NCI-H187 treated with DMSO at 0.1 percent for 48 hours (cell line): Measurements from ENCODE around the gene IGSF10.

Source experiments
- DNase-seq: peaks from one replicate; lab custom pipeline; 2025; lab: John Stamatoyannopoulos, UW

IGSF10 gene

DNA sequence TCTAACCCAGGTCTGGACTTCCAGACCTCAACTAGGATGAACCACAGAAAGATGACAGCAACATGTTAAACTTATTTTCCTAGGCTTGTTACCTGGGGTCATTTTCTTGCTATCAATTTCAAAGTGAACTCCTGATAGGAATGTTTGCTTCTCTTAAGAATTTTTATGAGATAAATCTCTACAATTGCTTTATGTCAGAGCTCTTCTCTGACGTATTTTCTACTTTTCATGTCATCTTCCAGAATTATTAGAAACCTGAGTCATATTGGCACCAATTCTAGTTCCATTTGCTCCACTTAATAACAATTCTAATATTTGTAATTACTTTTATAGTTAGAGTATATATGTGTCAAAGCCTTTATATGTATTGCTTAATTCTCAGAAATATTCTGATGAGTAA is 2.1 kb upstream of the IGSF10 start:
- DNase-seq, result no peak

DNA sequence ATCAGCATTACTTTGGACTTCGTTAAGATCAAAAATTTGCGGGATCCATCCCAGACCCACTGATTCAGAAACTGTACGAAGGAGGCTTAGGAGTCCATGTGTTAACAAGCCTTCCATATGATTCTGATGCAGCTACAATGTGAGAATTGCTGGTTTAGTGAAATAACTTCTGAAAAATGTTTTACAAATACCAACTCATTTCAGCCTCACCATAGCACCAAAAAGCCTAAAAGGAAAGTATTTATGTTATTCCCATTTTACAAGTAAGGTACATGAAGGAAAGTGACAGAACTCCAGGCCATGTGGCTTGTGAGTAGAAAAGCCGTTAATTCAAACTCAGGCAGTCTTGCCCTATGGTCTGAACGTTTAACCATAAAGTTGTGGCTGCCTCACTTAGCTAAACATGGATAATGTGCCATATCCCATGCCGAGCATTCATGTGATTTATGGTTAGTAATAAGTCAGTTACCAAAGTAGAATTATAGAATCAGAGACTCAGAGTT is 1.5 kb upstream of the IGSF10 start:
- DNase-seq, result no peak

DNA sequence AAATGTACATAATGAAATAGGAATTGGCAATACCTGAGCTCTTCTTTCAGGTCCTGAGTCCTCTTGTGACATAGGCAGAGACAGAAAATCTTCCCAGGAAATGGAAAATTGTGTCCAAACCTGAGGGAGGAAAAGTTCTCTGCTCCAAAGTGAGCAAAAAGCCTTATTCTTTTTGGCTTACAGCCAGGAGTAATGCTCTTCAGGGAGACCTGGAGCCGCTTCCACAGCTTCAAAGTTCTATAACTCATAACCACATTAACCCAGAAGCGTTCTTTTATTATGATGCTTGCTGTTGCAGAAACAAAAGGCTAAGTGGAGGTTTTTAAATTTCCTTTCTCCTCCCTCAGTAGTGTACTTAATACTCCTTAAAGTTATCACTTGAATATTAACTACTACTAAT is 633 bp downstream of the IGSF10 start:
- no peak for DNase-seq

DNA sequence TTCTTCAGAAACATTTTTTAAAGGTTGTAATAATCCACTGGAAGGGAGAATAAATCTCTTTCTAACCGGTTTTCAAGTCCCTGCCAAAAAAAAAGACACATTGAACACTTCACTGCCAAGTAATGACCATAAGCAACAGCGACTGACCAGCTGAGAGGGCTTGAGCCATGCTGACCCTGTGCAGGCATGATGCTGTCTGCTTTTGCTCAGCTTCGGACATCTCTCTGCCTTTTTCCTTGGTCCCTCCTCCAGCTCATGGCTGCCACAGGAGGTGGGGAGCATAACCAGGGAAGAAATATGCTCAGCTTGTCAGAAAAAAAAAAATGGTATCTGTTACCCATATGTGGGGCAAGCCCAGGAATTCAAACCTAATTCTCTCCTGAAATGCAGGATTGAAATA is 1.5 kb downstream of the IGSF10 start:
- no peak for DNase-seq

DNA sequence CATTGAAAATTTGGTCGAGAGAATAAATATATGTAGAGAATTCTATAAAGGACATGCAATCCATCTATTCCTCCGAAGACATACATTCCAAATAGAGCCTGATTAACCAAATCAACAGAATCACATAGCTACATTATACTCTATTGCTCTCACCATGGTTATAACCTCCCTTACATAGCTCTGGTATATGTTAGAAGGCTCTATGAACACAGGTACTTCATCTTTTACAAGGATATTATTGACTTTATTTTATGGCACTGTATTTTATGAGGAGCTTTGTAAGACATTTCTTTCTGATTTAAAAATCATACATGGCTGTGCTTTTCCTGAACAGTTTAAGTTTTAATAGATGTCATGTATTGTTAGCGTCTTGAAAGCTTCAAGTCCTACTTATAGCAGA is 4.8 kb downstream of the IGSF10 start:
- DNase-seq, result no peak

DNA sequence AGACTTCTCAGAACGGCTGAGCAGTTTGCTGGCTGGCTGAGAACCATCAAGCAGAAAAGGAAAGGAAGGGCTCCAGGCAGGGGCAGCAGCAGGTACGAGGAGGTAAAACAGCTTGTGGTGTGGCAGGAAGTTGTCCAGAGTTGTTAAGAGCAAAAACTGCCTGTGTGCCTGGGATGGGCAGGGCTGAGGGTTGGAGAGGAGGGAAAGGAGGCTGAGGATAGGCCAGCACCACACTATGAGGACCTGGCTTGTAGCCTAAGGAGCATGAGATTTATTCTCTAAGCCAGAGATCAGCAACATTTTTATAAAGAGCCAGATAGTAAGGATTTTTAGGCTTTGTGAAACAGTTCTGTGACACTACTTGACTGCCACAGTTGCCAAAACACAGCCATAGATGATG is 8.0 kb downstream of the IGSF10 start:
- DNase-seq, result no peak

DNA sequence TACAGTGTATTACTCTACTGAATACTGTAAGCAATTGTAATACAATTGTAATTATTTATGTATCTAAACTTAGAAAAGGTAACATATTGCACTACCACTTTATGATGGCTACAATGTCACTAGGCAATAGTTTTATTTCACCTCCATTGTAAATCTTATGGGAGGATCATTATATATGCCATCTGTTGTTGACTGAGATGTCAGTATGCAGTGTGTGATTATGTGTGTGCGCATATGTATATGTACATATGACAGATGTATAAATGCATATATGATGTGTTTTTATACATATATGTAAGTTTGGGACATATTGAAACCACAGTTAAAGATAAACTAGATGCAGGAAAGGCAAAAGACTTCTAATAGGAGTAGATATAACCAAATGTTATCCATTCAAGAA is 8.5 kb downstream of the IGSF10 start:
- no peak for DNase-seq

DNA sequence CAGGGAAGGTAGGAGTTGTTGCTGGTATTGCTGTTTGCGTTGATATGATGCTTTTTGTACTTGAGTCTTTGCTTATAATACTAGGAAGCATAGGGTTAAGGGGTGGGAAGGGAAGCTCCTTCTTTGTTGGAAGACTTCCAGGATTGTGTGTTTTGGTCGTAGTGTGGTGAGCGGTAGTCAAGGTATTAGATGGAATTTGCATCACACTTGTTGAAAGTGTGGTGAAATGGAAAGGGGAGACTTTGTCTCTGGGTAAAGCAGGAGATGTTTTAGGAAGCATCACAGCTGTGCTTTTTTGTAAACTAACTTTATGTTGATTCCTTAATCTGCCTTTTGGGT is 14.9 kb downstream of the IGSF10 start:
- no peak for DNase-seq

DNA sequence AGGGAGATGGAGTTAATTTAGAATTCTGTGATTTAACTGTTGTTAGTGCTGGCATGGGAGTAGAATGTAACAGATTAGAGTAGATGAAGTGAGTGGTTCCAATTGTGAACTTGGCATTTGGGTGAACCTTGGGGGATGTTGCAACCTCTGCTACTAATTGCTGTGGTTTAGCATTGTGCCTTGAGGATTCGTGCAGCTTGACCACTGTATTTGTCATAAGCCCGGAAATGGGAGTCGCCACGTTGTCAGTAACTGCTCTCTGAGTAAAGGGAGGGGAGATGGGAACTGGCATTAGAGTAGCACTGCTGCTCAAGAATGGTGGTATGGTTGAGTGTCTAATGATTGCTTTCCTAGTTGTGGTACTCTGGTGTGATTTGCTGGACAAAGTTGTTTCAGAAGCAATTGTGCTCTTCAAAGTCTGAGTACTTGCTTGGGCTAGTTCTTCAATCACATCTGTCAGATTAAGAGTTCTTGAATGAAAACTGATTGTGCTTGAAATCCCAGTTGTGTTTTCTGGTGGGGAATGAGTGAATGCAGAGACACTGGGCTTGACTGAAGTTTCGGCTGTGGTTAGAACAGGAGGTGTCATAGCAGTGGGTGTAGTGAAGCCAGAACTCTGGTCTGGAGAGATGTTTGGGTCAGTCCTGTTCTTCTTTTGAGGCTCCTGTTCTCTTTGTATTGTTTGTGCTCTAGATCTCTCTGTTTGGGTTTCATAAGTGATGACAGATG is 15.4 kb downstream of the IGSF10 start:
- DNase-seq, result no peak

DNA sequence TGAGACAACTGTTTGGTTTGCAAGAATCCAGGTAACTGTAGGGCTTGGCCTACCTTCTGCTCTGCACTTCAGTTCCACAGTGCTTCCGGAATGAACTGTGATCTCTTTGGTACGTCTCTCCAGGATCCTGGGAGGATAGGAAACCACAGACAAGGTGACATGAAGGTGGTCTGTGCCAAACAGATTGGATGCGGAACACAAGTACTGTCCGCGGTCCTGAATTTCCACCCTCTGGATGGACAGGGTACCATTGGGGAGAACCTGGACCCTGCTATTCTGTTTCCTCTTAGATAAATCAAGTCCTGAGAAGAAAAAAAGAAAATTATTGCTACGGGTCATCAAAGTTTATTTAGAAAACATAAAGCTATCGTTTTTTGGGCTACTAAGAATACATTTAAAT is 17.3 kb downstream of the IGSF10 start:
- no peak for DNase-seq

DNA sequence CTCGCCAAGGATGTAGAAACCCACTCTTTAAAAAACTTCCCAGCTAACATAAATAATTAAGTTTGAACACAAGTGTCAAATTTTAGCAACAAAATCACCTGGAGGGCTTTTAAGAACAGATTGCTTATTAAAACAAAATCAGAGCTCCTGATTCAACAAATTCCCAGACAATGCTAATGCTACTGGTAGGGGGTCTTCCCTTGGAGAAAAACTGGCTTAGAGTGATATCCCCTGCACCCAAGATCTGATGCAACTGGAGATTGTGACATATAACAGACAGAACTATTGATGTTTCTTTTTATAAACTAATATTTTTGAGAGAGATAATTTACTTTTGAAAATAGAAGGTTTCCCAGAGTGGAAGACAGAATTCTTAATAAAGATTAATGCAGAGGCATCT is 19.9 kb downstream of the IGSF10 start:
- no peak for DNase-seq

DNA sequence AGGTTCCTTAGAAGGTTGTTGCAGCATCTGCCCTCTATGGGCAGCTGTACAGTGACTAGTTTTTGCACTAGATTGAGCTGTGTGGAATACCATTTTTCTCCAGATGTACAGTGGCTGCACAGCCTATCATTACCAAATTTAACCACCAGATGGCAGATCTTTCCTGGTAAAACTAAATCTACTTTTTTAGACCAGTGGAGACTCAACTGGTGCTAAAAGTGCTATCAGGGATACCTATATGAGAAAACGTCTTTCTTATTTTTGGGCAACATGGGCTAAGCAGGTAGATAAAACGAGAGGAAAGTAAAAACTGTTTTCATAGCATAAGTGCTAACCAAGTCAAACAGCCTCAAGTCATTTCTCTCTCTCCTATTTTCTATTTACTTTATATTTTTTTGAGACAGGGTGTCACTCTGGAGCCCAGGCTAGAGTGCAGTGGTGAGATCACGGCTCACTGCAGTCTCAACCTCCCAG is 21.2 kb downstream of the IGSF10 start:
- no peak for DNase-seq

DNA sequence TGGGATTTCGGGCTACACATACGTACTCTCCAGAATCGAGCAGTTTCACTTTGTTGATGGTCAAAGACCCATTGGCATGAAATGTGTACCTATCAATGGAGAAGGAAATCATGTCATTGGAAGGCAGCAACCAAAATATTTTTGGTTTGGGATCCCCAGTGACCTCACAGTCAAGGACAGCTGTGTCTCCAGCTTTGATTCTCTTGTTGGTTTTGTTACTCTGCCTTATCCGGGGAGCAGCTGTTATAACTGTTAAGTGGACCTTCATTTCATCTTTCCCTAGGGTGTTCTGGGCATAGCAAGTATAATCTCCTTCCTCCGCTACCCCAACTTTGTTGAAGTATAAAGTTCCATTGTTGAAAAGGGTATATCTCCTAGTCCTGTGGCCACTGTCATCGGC is 23.0 kb downstream of the IGSF10 start:
- no peak for DNase-seq

DNA sequence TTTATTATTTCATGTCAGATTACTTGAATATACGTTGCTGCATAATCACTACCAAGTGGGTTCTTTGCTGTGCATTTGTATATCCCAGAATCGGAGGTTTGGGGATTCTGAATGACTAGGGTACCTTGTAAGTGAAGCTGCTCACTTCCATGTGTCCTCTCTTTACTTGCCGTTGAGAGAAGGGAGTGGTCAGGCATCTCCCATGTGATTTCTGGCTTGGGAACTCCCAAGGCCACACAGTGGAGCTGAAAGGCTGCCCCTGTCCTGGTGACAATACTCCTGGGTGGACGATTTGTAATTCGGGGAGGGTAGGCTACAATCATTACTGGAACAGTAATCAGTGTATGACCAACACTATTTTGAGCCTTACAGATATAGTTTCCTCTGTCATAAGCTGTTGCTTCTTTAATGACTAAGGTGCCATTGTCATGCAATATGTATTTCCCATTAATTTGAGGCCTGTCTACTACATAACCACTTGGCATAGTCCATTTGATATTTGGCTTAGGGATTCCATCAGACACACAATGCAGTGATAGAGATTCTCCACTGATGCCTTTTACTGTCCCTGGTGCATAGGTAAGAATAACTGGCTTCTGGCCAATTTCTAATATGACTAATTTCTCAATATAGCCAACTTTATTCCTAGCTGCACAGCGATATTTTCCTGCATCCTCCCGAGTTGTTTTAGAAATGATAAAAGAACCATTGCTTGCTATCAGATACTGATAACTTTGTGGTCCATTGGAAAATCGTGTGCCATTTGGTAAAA is 24.0 kb downstream of the IGSF10 start:
- no peak for DNase-seq

DNA sequence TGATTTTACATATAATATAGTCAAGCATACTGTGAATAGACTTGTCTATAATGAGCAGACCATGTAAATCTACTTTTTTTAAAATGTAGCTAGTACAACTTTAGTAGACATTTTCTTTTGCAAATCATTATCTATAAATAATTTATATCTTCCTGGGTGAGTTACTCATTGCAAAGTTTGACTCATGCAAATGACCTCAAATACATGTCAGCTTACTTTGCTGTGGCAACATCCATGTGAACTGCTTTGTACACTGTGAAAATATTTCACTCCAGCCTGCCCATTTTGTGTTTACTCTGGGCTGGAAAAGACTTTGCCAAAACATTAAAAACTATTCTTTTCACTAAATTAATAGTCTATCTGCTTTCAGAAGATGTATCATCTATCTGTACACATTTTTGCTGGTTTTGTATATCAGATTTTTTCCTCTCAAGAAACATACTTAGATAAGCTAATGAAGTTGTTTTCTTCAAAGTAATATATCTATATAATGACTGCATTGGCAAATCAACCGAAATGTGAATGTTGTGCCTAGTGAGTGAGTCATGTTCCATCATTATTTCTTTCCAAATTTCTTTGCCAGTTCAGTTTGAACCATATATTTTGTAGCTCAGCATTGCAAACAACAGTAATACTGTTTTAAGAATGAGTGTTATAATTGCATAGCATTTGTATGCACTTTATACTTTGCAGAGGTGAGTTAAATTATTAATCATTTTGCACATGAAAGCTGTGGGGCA is 26.5 kb downstream of the IGSF10 start:
- no peak for DNase-seq

DNA sequence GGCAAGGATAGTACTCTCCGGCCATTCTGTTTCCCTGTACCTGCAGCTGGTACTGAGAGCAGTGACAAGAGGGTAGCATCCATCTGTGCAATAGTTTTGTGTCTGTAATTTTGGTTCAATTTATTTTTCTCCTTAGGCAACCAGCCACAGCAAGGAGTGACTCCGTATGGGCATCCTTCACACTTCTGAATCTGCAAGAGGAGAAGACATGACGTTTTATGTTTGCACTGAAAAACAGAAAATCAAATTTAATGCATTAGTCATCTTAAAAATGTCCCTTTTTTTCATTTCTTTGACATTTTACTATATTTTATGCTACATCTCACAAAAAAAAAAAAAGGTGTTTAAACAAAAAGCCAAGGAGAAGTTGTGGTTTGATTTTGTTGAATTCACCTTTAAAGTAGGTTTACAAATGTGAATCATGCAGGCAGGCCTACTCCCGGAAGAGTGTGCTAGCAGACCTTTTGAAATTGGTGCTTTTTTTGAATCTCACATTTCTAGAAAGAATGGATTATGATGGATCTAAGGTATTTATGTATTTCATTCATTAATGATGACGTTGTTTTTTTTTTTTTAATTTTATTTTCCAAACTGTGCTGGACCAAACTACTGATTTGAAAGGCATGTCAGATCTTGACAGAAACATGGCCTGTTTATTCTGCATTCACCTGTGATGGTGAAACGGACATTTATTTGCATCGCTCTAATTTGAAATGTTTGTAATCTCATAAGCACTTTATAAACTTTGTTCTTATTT is 28.1 kb downstream of the IGSF10 start:
- no peak for DNase-seq

DNA sequence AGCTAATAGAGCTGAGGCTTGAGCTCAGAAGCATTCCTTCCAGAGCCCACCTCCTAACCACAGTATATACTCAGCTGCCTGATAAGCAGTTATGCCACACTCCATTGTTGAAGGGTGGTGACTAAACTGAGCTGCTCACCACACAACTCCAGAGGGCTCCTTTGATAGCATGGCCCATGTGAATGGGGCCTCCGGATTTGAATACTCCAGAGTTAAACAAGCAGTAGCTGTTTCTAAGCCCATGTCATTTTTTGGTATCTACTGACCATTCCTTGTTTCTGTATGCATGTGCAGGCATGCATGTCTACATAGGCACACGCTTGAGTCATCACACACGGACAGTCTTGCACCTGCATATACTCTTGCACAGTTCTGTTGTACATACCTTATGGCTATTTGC is 28.9 kb downstream of the IGSF10 start:
- no peak for DNase-seq

DNA sequence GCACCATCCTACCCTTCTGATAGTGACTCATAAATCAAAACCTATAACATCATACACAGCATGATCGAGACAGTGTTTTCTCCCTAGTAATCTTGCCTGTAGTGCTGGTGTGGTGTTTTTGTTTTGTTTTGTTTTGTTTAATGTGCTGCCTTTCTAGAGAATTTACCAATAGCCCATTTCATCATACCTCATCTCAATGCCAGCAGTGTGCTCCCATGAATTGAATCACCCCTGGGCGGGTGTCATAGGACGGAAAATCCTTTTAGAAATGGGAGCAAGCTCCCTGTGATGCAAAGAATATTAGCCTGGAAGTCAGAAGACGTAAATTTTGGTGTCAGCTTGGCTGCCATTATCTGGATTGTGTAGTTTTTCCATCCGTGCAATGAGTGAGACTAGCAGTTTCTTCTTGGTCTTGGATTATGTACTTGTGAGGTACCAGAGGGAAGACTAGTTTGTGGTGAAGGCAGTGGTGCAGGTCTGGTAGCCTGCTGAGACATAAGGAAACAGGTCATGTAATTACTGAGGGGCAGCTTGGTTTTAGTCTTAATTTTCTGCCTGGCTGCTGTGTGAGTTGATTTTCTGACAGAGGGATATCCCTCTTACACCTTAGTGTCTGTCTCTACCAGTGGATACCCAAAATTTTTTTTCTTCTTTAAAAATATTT is 29.9 kb downstream of the IGSF10 start:
- no peak for DNase-seq

DNA sequence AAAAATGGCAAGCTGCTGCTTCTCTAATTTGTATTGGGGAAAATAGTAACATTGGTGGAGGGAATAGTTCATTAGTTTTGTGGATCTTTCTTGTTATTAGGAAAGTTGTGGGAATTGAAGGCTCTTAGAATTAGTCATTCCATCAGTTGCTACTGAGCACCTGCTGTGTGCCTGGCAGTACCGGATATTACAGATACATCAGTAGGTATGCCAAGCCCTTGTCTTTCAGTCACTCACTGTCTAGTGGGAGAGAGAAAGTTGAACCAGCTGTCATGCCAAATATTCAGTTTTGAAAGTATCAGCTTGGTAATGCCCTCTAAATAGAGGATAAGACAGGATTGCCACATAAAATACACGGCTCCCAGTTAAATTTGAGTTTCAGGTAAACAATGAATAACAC is 32.5 kb downstream of the IGSF10 start:
- no peak for DNase-seq

DNA sequence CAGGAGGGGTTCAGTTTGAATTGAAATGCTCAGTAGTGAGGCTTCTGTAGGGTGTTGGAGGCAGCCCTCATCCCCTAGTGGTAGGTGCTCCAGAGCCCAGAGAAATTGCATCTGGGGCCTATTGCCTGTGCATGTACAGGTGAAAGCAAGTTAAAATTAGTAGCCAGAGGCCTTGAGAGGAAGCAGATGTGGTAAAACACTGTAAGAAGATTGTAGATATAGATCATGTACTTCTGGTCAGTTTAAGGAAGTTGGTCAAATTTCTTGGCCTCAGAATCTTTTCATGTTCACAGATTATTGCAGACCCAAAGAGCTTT is 34.6 kb downstream of the IGSF10 start:
- no peak for DNase-seq

DNA sequence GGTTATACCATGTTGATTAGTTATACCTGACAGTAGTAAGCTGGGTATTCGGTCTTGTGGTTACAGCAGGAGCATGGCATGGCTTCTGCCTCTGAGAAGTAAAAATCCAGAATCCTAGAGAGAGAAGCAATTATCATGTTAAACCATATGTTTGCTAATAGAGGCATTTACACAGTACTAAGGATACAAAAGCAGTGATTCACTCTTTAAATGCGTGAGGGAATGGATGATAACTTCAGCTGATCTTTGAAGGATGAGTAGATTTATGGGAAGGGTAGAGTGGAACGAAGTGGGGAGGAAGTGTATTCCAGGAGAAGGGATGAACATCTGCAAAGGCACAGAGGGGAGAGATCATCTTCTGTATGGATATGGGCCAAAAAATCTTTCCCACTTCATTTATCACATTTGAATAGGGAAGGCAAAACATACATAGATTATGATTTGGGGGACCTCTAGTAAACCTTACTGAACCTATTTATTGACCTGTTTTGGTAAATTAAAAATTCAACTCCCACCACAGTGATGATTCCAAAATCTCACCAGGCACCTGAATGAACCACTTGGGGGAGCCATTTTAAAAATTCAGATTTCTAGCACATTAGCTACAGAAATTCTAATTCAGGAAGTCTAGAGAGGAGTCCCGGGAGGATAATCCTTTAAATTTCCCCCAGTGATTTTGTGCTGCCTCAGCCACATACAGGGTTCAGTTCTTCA is 35.1 kb downstream of the IGSF10 start:
- no peak for DNase-seq
